Activated B cell treated with CpG ODN at 0.5 μM for 24 hours (primary cell): Measurements from ENCODE around the gene GABBR2. TPM values are rescaled to one million over a fixed set of nuclear protein-coding genes. Genes with fewer than 3 reads are reported as not detected.

Experiments used
- ATAC-seq: fragments of 200-7000 bp; cut with Tn5 transposase; one replicate; pipeline ENCODE4 v1.10.0; 2021; ENCODE audit warnings: low read depth, mild to moderate bottlenecking, moderate library complexity
- CTCF ChIA-PET: fragments of 350-600 bp; sonication (Branson Sonifier 250); formaldehyde crosslinking; loops from one replicate; lab custom pipeline; 2021; ENCODE audit warnings: antibody characterized with exemption; lab: Charles Lee
- POLR2A ChIA-PET: fragments of 350-600 bp; sonication (Branson Sonifier 250); formaldehyde crosslinking; loops from one replicate; lab custom pipeline; 2021; ENCODE audit warnings: antibody characterized with exemption; lab: Charles Lee
- DNase-seq: peaks from one replicate; pipeline ENCODE4 v3.0.0; 2022
- H3K27ac Mint-ChIP-seq: one replicate; pipeline ENCODE4 v1.8.0; 2020; ENCODE audit warnings: mixed read lengths
- H3K27me3 Mint-ChIP-seq: one replicate; pipeline ENCODE4 v1.8.0; 2021; ENCODE audit warnings: mixed read lengths
- H3K36me3 Mint-ChIP-seq: one replicate; pipeline ENCODE4 v1.8.0; 2021; ENCODE audit warnings: low read depth, mixed read lengths
- H3K4me1 Mint-ChIP-seq: one replicate; pipeline ENCODE4 v1.8.0; 2021; ENCODE audit warnings: mixed read lengths
- H3K4me3 Mint-ChIP-seq: one replicate; pipeline ENCODE4 v1.8.0; 2020; ENCODE audit warnings: mild to moderate bottlenecking, mixed read lengths
- H3K9me3 Mint-ChIP-seq: one replicate; pipeline ENCODE4 v1.8.0; 2020; ENCODE audit warnings: mixed read lengths
- CTCF ChIP-seq: fragments of 200-600 bp; IDR thresholded peaks from one replicate; pipeline ENCODE4 v1.8.0; 2022; ENCODE audit warnings: antibody characterized with exemption, mild to moderate bottlenecking
- intact Hi-C: fragments of 100-400 bp; cut with micrococcal nuclease; formaldehyde crosslinking; loops from one replicate; pipeline ENCODE4 v1.15.1; 2024
- total RNA-seq: library from RNA; stranded (reverse); gene quantifications from 2 replicates; pipeline ENCODE4 v1.2.3, GENCODE V29; 2022

GABBR2 gene
- total RNA-seq, 1 donor from 2014 or later: not detected

GRCh38 chr9:98506422-98507054 lies 202.2 kb downstream of the GABBR2 start:
- CTCF ChIA-PET: no interaction called here
- Mint-ChIP-seq H3K36me3 (no peaks in the 10 kb centered on the region), H3K4me1 (no peaks in the 10 kb centered on the region), H3K9me3 (peaks cover 2% of the 10 kb centered on the region), H3K4me3 (no peak overlapping the region), H3K27me3 (peaks cover 14% of the 10 kb centered on the region), H3K27ac (no peak overlapping the region)
- DNase-seq (no peak), ATAC-seq (no peak)
- intact Hi-C loops: no loop called here
- POLR2A ChIA-PET: no interaction called here
- no peak for TF ChIP-seq CTCF

GRCh38 chr9:98504298-98505282 lies 204.1 kb downstream of the GABBR2 start:
- Mint-ChIP-seq H3K27ac (no peak overlapping the region), H3K27me3 (peaks cover 14% of the 10 kb centered on the region), H3K9me3 (peaks cover 2% of the 10 kb centered on the region), H3K4me1 (no peaks in the 10 kb centered on the region), H3K4me3 (no peak overlapping the region), H3K36me3 (no peaks in the 10 kb centered on the region)
- intact Hi-C loops: no loop called here
- DNase-seq: no peak
- no peak for TF ChIP-seq CTCF
- ChIA-PET POLR2A (no interaction called here), CTCF (no interaction called here)
- ATAC-seq: no peak

GRCh38 chr9:98503867-98504266 lies 204.9 kb downstream of the GABBR2 start:
- TF ChIP-seq CTCF: no peak
- Mint-ChIP-seq H3K27me3 (peaks cover 14% of the 10 kb centered on the region), H3K36me3 (no peaks in the 10 kb centered on the region), H3K27ac (no peak overlapping the region), H3K4me1 (no peaks in the 10 kb centered on the region), H3K4me3 (no peak overlapping the region), H3K9me3 (peaks cover 2% of the 10 kb centered on the region)
- ATAC-seq: no peak
- CTCF ChIA-PET: no interaction called here
- POLR2A ChIA-PET: no interaction called here
- no peak for DNase-seq
- intact Hi-C loops: no loop called here

GRCh38 chr9:98502976-98503325 lies 205.8 kb downstream of the GABBR2 start:
- ChIA-PET CTCF (no interaction called here), POLR2A (no interaction called here)
- no peak overlapping the region for H3K4me3 Mint-ChIP-seq
- H3K27me3 Mint-ChIP-seq: peaks cover 18% of the 10 kb centered on the region
- no peak overlapping the region for H3K27ac Mint-ChIP-seq
- H3K9me3 Mint-ChIP-seq: peaks cover 1% of the 10 kb centered on the region
- no peak for ATAC-seq
- intact Hi-C loops: no loop called here
- DNase-seq: no peak
- no peaks in the 10 kb centered on the region for H3K4me1 Mint-ChIP-seq
- no peak for TF ChIP-seq CTCF
- H3K36me3 Mint-ChIP-seq: no peaks in the 10 kb centered on the region

GRCh38 chr9:98502311-98502975 lies 206.3 kb downstream of the GABBR2 start:
- H3K4me1 Mint-ChIP-seq: no peaks in the 10 kb centered on the region
- DNase-seq: no peak
- ChIA-PET POLR2A (no interaction called here), CTCF (no interaction called here)
- peaks cover 18% of the 10 kb centered on the region for H3K27me3 Mint-ChIP-seq
- no peak for TF ChIP-seq CTCF
- H3K27ac Mint-ChIP-seq: no peak overlapping the region
- H3K36me3 Mint-ChIP-seq: no peaks in the 10 kb centered on the region
- H3K9me3 Mint-ChIP-seq: no peaks in the 10 kb centered on the region
- intact Hi-C loops: no loop called here
- no peak for ATAC-seq
- H3K4me3 Mint-ChIP-seq: no peak overlapping the region
